Right lobe of liver (tissue), 6 donors: ENCODE data around the gene PCDHB12. TPM values are rescaled to one million over a fixed set of nuclear protein-coding genes. Genes with fewer than 3 reads are reported as not detected.

Experiments
- ATAC-seq, 4 donors: fragments of 200-7000 bp; cut with Tn5 transposase; one replicate each; pipeline ENCODE4 v1.9.1; 2020; ENCODE audit warnings: mild to moderate bottlenecking in 4 of 4, moderate library complexity in 4 of 4
- DNase-seq, 3 donors: peaks; one replicate each; pipeline ENCODE4 v3.0.0-alpha.2; 2020
- H3K27ac ChIP-seq, 3 donors: fragments of 200-600 bp; one replicate each; pipeline ENCODE4 v1.8.0; 2022
- H3K27me3 ChIP-seq, 2 donors: fragments of 200-600 bp; one replicate each; pipeline ENCODE4 v1.8.0; 2022
- H3K36me3 ChIP-seq, 4 donors: fragments of 200-600 bp; sonication (generic) in 1 of 4; one replicate each; pipeline versions ENCODE4 v1.5.1 to v1.8.0; 2017 to 2022; ENCODE audit warnings: control low read depth in 1 of 4
- H3K4me1 ChIP-seq, 4 donors: fragments of 200-600 bp; sonication (generic) in 1 of 4; one replicate each; pipeline versions ENCODE4 v1.5.1 to v1.8.0; 2017 to 2022; ENCODE audit warnings: control low read depth in 1 of 4
- H3K4me3 ChIP-seq, 3 donors: fragments of 200-600 bp; one replicate each; pipeline ENCODE4 v1.8.0; 2022
- H3K9me3 ChIP-seq, 4 donors: fragments of 200-600 bp; sonication (generic) in 1 of 4; one replicate each; pipeline versions ENCODE4 v1.5.1 to v1.8.0; 2017 to 2022; ENCODE audit warnings: control low read depth in 1 of 4
- CTCF ChIP-seq, 4 donors: fragments of 200-600 bp in 3 of 4; fragments of 450-650 bp in 1 of 4; IDR thresholded peaks; one replicate each; pipeline versions ENCODE4 v1.5.1 to v1.8.0; 2016 to 2022; ENCODE audit warnings: antibody characterized with exemption in 4 of 4, mild to moderate bottlenecking in 2 of 4
- POLR2A ChIP-seq: fragments of 450-650 bp; IDR thresholded peaks from one replicate; pipeline ENCODE4 v1.6.1; 2017; ENCODE audit warnings: antibody characterized with exemption, mild to moderate bottlenecking
- WGBS: methylation state at CpG from one replicate; pipeline ENCODE4 v1.1.6; 2018; ENCODE audit warnings: low coverage, low lambda C conversion rate; ENCODE audit not compliant: insufficient coverage; ENCODE audit errors: missing lambda C conversion rate; 5-methylcytosine and 5-hydroxymethylcytosine counted together
- intact Hi-C, 2 donors: fragments of 100-400 bp; cut with DNase I; formaldehyde crosslinking; loops; one replicate each; pipeline versions ENCODE4 v1.11.2 to v1.14.1; 2022
- total RNA-seq, 6 experiments: library from RNA; depleted of rRNA in 2 of 6; stranded (reverse); fragments of >200 nt in 2 of 6; fragmentation: NEBNext Ultra II Directional in 3 of 6; extraction: Animal tissue kit (Norgen Biotek cat#: 25700) in 3 of 6; gene quantifications; one replicate each; pipeline versions ENCODE4 v1.1.0 to v1.2.4, GENCODE V29; 2016 to 2023
- donor health status: DM: no; HTN: yes; CAD: no.
- donor health status: DM: no; HTN: no; CAD: no.
- donor health status: DM: no; HTN: no; CAD: no.
- donor health status: DM: no; HTN: yes; CAD: no.
- donor health status: DM: no; HTN: yes; CAD: no.

PCDHB12 gene
- total RNA-seq, 6 experiments from 2014 or later, result 0.27 to 1.1 (median 0.33) TPM; not detected in 1

DNA sequence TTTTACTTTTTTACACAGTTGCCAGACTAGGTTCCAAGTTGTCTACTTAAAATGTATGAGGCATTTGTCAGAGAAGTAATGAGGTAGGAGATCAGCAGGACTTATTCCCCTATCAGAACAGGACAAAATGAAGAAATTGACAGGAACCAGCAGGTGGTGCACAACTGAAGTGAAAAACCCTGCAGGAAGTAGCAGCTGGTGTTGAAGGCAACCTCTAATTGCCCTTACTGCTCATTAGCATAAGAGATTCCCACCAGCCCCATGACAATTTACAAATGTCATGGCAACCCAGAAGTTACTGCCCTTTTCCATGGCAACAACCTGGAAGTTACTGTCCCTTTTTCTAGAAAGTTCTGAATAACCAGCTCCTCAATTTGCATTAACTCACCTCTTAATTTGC lies 42.1 kb downstream of the PCDHB12 start:
- H3K4me3 ChIP-seq, result no peak overlapping the region
- intact Hi-C loops, result no loop called here
- H3K36me3 ChIP-seq, result no peaks in the 10 kb centered on the region

DNA sequence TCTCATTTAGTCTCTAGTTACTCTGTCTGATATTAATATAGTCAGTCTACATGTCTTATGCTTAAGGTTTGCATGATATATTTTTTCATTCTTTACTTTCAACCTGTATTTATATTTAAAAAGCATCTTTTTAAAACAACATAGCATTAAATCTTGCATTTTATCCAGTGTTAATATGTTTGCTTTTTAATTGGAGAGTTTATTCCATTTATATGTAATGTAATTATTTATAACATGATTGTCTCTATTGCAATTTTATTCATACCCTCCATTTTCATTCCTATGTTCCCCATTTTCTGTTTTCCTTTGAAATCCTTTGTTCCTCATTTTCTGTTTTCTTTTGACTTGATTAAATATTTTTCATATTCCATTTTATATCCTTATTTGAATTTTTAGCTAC lies 49.9 kb downstream of the PCDHB12 start:
- intact Hi-C loops, result no loop called here
- no peak for TF ChIP-seq CTCF (IDR thresholded peaks at IDR 0.05)
- no peak for TF ChIP-seq POLR2A
- no peaks in the 10 kb centered on the region for H3K36me3 ChIP-seq
- H3K27ac ChIP-seq, result no peak overlapping the region
- H3K4me3 ChIP-seq, result no peak overlapping the region
- DNase-seq (no peak), ATAC-seq (no peak)
- H3K4me1 ChIP-seq, result no peaks in the 10 kb centered on the region
- H3K27me3 ChIP-seq, result no peaks in the 10 kb centered on the region
- peaks cover 3 to 81% (median 51%) of the 10 kb centered on the region in 4 donors for H3K9me3 ChIP-seq

More for the DNA sequence above, 42.1 kb downstream of the PCDHB12 start:
- ATAC-seq (no peak), DNase-seq (no peak)
- no peaks in the 10 kb centered on the region for H3K4me1 ChIP-seq
- H3K27ac ChIP-seq, result no peak overlapping the region
- peaks cover 3 to 42% (median 13%) of the 10 kb centered on the region in 4 donors for H3K9me3 ChIP-seq
- H3K27me3 ChIP-seq, result no peaks in the 10 kb centered on the region
- TF ChIP-seq CTCF (IDR thresholded peaks at IDR 0.05) (no peak), POLR2A (no peak)

DNA sequence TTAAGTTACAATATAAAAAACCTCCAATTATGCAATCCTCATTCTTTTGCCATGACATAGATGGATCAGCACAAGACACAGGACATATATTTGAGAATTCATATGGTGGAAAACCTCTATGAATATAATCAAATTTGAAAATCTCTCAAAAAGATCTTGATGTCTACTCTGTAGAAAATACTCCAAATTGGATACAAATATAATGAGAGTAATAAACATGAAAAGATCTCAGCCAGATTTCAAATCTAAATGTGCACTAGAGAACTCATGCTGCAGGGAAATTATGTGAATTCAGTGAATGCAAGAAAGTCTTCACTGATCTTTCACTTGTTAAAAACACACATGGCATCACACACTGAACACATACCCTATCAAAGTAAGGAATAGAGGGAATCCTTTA lies 50.4 kb downstream of the PCDHB12 start:
- DNase-seq, result no peak
- Histone ChIP-seq H3K27ac (no peak overlapping the region), H3K4me3 (no peak overlapping the region), H3K36me3 (no peaks in the 10 kb centered on the region), H3K4me1 (no peaks in the 10 kb centered on the region), H3K27me3 (no peaks in the 10 kb centered on the region), H3K9me3 (peaks cover 3 to 81% (median 51%) of the 10 kb centered on the region in 4 donors)
- no peak for ATAC-seq
- TF ChIP-seq POLR2A (no peak), CTCF (IDR thresholded peaks at IDR 0.05) (no peak)
- intact Hi-C loops, result no loop called here

DNA sequence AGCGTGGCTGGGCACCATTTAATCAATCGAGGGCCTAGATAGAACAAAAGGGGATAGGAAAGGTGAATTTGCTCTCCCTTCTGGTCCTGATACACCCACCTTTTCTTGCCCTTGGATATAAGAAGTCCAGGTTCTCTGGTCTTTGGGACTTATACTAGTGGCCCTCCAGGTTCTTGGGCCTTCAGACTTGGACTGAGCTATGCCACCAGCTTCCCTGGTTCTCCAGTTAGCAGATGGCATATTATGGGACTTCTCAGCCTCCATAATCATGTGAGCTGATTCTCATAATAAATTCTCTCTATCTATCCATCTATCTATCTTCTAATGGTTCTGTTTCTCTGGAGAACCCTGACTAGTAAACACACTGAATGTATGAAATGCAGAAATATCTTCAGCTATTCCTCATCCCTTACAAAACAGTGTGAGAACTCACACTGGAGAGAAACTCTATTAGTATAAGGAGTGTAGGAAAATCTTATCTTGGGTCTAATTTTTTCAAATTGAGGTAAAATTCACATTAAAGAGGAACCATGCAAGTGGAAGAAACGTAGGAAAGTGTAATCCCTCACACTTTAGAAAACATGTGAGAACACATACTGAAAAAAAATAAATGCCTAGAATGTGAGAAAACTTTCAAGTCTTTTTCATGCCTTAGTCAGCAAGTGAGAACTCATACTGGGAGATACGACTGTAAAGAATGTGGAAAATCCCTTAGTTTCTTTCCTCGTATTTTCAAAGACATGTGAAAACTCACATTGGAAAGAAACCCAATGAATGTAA lies 52.1 kb downstream of the PCDHB12 start:
- peaks cover 3 to 88% (median 52%) of the 10 kb centered on the region in 4 donors for H3K9me3 ChIP-seq
- 52% methylated on average over 4 of the region's 5 CpGs for WGBS

More for the DNA sequence above, 52.1 kb downstream of the PCDHB12 start:
- no peaks in the 10 kb centered on the region for H3K36me3 ChIP-seq
- no peak overlapping the region for H3K4me3 ChIP-seq
- ATAC-seq (no peak), DNase-seq (no peak)
- no peaks in the 10 kb centered on the region for H3K4me1 ChIP-seq
- TF ChIP-seq POLR2A, result no peak
- TF ChIP-seq CTCF (IDR thresholded peaks at IDR 0.05), result no peak
- intact Hi-C loops, result no loop called here
- no peaks in the 10 kb centered on the region for H3K27me3 ChIP-seq
- H3K27ac ChIP-seq, result no peak overlapping the region
